LNCAP (cell line): ENCODE results near the gene TRIM26.

Source experiments
- CTCF ChIP-seq: fragments of 450-650 bp; IDR thresholded peaks from 2 replicates; pipeline ENCODE4 v1.5.1; 2017; ENCODE audit warnings: mild to moderate bottlenecking

Gene TRIM26

GRCh38 chr6:30171677-30172471 lies 41.3 kb downstream of the TRIM26 start:
- no peak for TF ChIP-seq CTCF

GRCh38 chr6:30169658-30170614 lies 43.3 kb downstream of the TRIM26 start:
- TF ChIP-seq CTCF = peak; percentile 75

GRCh38 chr6:30168741-30169140 lies 44.5 kb downstream of the TRIM26 start:
- TF ChIP-seq CTCF = no peak

- no peak for TF ChIP-seq CTCF
These were observed 46.1 kb downstream of the TRIM26 start for GRCh38 chr6:30167101-30167500.

- TF ChIP-seq CTCF = no peak
These were observed 48.5 kb downstream of the TRIM26 start for GRCh38 chr6:30164714-30165113.

- TF ChIP-seq CTCF = no peak
These were observed 49.1 kb downstream of the TRIM26 start for GRCh38 chr6:30163918-30164654.
